Pancreas (tissue), 10 donors: ENCODE measurements around the gene DNAJC22. TPM values are rescaled to one million over a fixed set of nuclear protein-coding genes. Genes with fewer than 3 reads are reported as not detected.
A peak's percentile ranks its signal among the peaks of the same experiment; 100 is the strongest.

ENCODE experiments used
- ATAC-seq, 4 donors: fragments of 200-7000 bp; cut with Tn5 transposase; one replicate each; pipeline versions ENCODE4 v1.8.0 to v1.9.1; 2020; ENCODE audit warnings: mild to moderate bottlenecking in 4 of 4, moderate library complexity in 4 of 4
- DNase-seq, 6 donors: peaks; one replicate each; pipeline ENCODE4 v3.0.0-alpha.2; 2020
- FAIRE-seq: peaks from 2 replicates; lab custom pipeline; 2012; peaks lifted over from hg19 to GRCh38; lab: Jason Lieb, UNC
- H3K27ac ChIP-seq, 4 donors: fragments of 200-600 bp; sonication (generic); 1 replicate in 3 of 4; 2 replicates in 1 of 4; pipeline versions ENCODE4 v1.5.0 to v1.8.0; 2020
- H3K27me3 ChIP-seq, 4 donors: fragments of 200-600 bp; one replicate each; pipeline ENCODE4 v1.8.0; 2021
- H3K36me3 ChIP-seq, 3 donors: fragments of 200-600 bp; sonication (generic) in 1 of 3; one replicate each; pipeline versions ENCODE4 v1.5.0 to v1.8.0; 2020 to 2021
- H3K4me1 ChIP-seq, 3 donors: fragments of 200-600 bp; one replicate each; pipeline ENCODE4 v1.8.0; 2021
- H3K4me3 ChIP-seq, 4 donors: fragments of 200-600 bp; sonication (generic) in 2 of 4; one replicate each; pipeline versions ENCODE4 v1.5.0 to v1.8.0; 2020 to 2021
- H3K9me3 ChIP-seq, 4 donors: fragments of 200-600 bp; one replicate each; pipeline ENCODE4 v1.8.0; 2021
- CTCF ChIP-seq, 4 donors: fragments of 200-600 bp; sonication (generic) in 3 of 4; IDR thresholded peaks; one replicate each; pipeline versions ENCODE4 v1.5.0 to v1.8.0; 2021; ENCODE audit warnings: antibody characterized with exemption in 4 of 4
- WGBS, 2 donors: extraction: QIAGEN DNeasy Blood & Tissue Kit; methylation state at CpG; one replicate each; pipeline ENCODE4 v1.1.7; 2013; 5-methylcytosine and 5-hydroxymethylcytosine counted together
- intact Hi-C, 3 donors: fragments of 100-400 bp; cut with DNase I; formaldehyde crosslinking; loops; one replicate each; pipeline versions ENCODE4 v1.11.1 to v1.14.2; 2022
- polyA plus RNA-seq, 2 donors: library from polyadenylated mRNA; stranded (reverse); fragments of 200-250 nt; gene quantifications; one replicate each; pipeline ENCODE4 v1.2.3, GENCODE V29; 2013
- total RNA-seq, 6 donors: library from RNA; stranded (reverse); fragmentation: NEBNext Ultra II Directional in 4 of 6; extraction: Animal tissue kit (Norgen Biotek cat#: 25700) in 4 of 6; gene quantifications; one replicate each; pipeline versions ENCODE4 v1.2.1 to v1.2.4, GENCODE V29; 2021 to 2023
- donor health status: healthy with polysubstance abuse.
- donor health status: DM: no; HTN: no; CAD: no; lungs with moderate emphysema.
- donor health status: DM: no; HTN: no; CAD: no.
- donor health status: control.
- donor health status: control.
- donor health status: Bipolar disorder and iron deficiency.
- donor health status: DM: yes; HTN: yes; CAD: no.
- donor health status: DM: no; HTN: no; CAD: no.
- donor health status: DM: no; HTN: no; CAD: no.
- donor health status: DM: yes; HTN: yes; CAD: no.

DNAJC22 gene
- total and polyA plus RNA-seq, 8 donors = 4.0 to 11.9 (median 7.5) TPM

- Histone ChIP-seq H3K36me3 (no peaks in the 10 kb centered on the region), H3K4me1 (peaks cover 0 to 12% (median 12%) of the 10 kb centered on the region in 3 donors), H3K9me3 (no peaks in the 10 kb centered on the region), H3K4me3 (no peak overlapping the region), H3K27me3 (no peaks in the 10 kb centered on the region), H3K27ac (no peak overlapping the region)
- no peak for TF ChIP-seq CTCF (IDR thresholded peaks at IDR 0.05)
- 76 to 78% methylated on average over 5 of the region's 5 CpGs for WGBS, 2 donors
- ATAC-seq (no peak), DNase-seq (no peak), FAIRE-seq (no peak)
- intact Hi-C loops = loop anchor here in 1 of 3 donors (10.0 kb wide), 1 partner anchor 209 kb away; no protein-coding TSS in a partner anchor
These were observed 18.9 kb downstream of the DNAJC22 start for GRCh38 chr12:49365542-49365941.

GRCh38 chr12:49366096-49366651 is 19.5 kb downstream of the DNAJC22 start:
- peak; percentile 30 to 42 (median 36) for ATAC-seq
- DNase-seq = no peak
- FAIRE-seq = no peak
- Histone ChIP-seq H3K27ac (peak overlapping the region; percentile 74 to 93 (median 85)), H3K4me3 (peak overlapping the region; percentile 74 to 87 (median 84)), H3K9me3 (no peaks in the 10 kb centered on the region), H3K4me1 (peaks cover 0 to 12% (median 12%) of the 10 kb centered on the region in 3 donors), H3K36me3 (no peaks in the 10 kb centered on the region), H3K27me3 (no peaks in the 10 kb centered on the region)
- intact Hi-C loops = loop anchor here in 1 of 3 donors (10.0 kb wide), 1 partner anchor 209 kb away; no protein-coding TSS in a partner anchor
- TF ChIP-seq CTCF (IDR thresholded peaks at IDR 0.05) = no peak
- 11 to 15% methylated on average over 38 of the region's 38 CpGs for WGBS, 2 donors

GRCh38 chr12:49366652-49367380 is 20.1 kb downstream of the DNAJC22 start:
- Histone ChIP-seq H3K9me3 (no peaks in the 10 kb centered on the region), H3K4me3 (peak overlapping the region; percentile 74 to 87 (median 84)), H3K27ac (peak overlapping the region; percentile 74 to 93 (median 85)), H3K36me3 (no peaks in the 10 kb centered on the region), H3K27me3 (no peaks in the 10 kb centered on the region), H3K4me1 (peaks cover 0 to 12% (median 12%) of the 10 kb centered on the region in 3 donors)
- peak in 2 of 4 donors; percentile 13 to 25 for TF ChIP-seq CTCF (IDR thresholded peaks at IDR 0.05)
- intact Hi-C loops = loop anchor here in 1 of 3 donors (10.0 kb wide), 1 partner anchor 208 kb away; no protein-coding TSS in a partner anchor
- WGBS, 2 donors = 0% methylated on average over 82 to 97 of the region's 97 CpGs
- ATAC-seq (peak; percentile 87 to 92 (median 90)), FAIRE-seq (no peak), DNase-seq (peak; percentile 81 to 95 (median 90))

GRCh38 chr12:49367381-49368239 is 20.9 kb downstream of the DNAJC22 start, which contains the start of gene SPATS2:
TSS of gene SPATS2 (plus strand) at chr12:49367462. CDS start at chr12:49461013, 93,551 bp downstream.
- intact Hi-C loops = loop anchor here in 1 of 3 donors (10.0 kb wide), 1 partner anchor 207 kb away; no protein-coding TSS in a partner anchor

More at GRCh38 chr12:49367381-49368239, 20.9 kb downstream of the DNAJC22 start, which contains the start of gene SPATS2:
- Histone ChIP-seq H3K4me3 (peak within 1 kb of the TSS; percentile 74 to 87 (median 84)), H3K36me3 (no peaks in the 10 kb centered on the region), H3K27ac (peak within 1 kb of the TSS; percentile 74 to 93 (median 85)), H3K27me3 (no peaks in the 10 kb centered on the region), H3K9me3 (no peaks in the 10 kb centered on the region), H3K4me1 (peaks cover 0 to 12% (median 12%) of the 10 kb centered on the region in 3 donors)
- no peak for TF ChIP-seq CTCF (IDR thresholded peaks at IDR 0.05)
- FAIRE-seq (no peak), DNase-seq (peak in 3 of 6 donors; percentile 22 to 94 (median 90)), ATAC-seq (peak in 2 of 4 donors; percentile 10 to 19)
- 1% methylated on average over 40 to 52 of the region's 52 CpGs for WGBS, 2 donors
